ENCODE measurements around the gene GGT5.
A peak's percentile ranks its signal among the peaks of the same experiment; 100 is the strongest.
"Not testable (repeated sequence)": the region's sequence is repeated elsewhere in the genome, so short reads cannot be mapped to it uniquely, and the experiment has no call there.

Gene GGT5

DNA sequence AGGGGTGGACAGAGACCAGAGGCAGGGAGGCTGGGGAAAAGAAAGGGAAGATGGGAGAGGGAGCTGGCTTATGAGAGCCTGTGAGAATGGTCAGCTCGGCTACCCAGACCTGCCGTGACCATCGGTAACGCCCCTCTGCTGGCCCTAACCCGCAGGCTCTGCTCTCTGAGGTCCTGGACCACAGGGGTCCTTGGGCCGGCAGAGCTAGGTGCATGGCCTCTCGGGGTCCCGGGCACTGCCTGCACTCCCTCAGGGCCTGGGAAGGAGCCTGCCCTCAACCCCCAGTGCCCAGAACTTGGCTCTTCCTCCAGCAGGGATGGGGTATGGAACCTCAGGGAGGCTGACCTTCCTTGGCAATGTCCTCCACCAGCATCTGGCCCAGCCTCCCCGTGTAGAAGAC, 13.2 kb downstream of the GGT5 start:
- no peak for DNase-seq

DNA sequence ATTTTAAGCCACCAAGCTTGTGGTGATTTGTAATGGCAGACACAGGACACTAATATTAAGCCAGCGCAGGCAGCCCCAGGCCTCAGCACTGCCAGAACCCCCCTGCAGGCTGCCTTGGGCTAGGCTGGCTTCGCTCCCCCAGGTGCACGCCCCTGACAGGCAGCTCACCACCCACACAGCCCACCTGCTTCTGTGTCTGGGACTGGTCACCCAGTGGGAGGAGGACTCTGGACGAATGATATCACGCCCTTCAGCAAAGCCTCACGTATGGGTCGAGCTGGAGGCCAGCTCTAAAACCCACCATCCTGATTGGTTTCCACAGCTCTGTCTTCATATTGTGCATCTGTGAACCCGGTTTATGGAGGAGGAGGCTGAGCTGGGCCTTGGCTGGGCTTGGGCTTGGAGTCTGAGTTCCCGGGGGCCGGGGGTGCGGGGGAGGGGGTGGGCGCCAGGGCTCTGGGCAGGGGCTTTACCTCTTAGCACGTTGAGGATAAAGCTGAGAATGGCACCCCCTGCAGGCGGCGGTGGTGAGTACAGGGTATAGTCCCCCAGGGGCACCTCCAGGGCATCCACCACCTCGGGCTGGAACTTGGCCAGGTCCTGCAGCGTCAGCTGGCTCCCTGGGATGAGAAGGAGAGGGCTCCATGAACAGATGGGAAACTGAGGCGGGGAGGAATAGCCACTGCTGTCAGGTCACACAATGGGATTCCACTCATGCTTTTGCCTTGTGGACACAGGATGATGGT, 13.8 kb downstream of the GGT5 start:
- DNase-seq, result no peak

DNA sequence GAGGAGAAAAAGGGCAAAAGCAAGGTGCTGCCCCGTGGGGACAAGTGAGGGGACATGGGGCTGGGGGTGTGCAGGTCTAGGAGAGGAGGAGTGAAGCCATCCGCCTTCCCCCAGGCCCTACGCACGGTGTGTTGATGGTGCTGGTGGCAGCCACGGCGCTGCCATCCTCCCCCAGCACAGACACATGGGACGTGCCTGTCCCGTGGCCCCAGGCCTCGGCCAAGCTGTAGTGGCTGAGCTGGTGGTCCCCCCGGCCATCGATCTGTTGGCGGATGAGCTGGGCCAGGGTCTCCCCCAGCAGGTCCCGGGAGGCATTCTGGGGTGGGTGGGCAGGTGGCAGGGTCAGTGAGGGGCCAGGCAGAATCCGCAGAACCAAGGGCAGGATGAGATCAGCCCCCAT, 18.9 kb downstream of the GGT5 start:
- DNase-seq, result no peak

DNA sequence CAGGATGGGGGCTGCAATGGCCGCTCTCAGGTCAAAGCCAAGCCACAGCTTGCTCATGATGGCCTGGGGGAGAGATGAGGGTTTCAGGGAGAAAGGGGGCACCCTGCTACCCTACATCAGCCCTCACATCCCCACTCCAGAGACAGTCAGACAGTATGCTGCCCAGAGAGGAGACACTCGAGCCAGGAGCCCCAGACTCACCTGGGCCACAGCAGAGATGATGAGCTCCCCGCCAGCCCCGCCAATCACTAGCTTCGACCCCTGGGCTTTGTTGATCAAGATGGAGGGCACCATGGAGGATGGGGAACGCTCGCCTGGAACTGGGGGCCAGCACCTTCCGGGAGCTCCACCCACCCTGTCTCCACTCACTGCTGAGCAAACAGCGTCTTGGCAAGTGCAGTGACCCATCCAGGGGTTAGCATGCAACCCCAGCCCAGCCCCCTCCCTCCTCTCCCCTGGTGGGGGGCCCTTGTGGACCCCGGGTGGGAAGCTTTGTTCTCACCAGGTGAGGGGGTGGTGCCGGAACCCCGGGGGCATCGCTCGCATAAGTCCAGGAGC, 19.8 kb downstream of the GGT5 start:
- no peak for DNase-seq

DNA sequence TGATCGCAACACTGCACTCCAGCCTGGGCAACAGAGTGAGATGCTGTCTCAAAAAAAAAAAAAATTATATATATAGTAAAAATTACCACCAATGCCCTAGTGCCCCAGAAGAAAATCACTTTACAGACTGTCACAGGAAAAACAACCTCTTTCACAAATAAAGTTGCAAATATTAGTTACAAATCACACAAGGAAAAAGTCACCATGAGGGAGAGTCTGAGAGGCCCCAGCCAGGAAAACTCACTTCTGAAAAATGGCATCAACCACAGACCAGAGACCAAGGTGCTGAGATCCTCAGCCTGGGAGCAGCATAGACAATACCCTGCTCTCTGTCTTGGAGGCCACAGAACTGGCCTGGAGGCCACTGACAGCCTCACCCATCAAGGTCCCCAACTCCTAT, 20.4 kb downstream of the GGT5 start:
- no peak for DNase-seq

DNA sequence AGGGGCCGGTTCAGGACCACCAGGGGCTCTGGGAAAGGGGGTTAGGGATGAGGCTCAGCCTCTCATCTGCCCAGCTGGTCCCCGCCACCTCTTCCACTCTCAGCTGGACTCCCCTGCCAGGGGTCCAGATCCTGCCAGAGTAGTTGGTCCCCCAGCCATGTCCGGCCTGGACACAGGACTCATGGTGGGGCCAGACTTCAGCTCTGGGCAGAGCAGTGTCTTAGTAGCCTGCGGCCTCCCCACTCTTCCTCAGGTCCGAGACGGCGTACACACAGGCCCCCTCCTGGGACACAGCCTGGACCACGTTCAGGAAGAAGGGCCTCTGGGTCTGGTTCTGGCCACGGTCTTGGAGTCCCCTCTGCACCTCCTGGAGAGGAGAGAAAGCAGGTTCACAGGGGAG, 25.1 kb downstream of the GGT5 start:
- DNase-seq, result no peak

DNA sequence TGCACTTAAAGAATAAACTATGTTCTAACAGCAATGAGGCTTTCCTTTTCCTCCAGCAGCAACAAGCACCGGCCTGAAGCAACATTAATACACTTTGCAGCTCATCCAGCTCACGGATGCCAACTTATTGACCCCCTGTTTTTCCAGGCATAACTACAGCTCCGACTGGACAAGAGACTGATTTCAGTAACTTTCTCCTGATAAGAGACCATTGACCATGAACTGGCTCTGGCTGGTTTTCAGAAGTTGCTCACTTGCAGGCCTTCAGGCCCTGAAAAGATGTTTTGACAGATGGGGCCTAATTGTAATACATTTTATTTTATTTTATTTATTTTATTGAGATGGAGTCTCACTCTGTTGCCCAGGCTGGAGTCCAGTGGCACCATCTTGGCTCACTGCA, 27.5 kb downstream of the GGT5 start:
- DNase-seq, result no peak

DNA sequence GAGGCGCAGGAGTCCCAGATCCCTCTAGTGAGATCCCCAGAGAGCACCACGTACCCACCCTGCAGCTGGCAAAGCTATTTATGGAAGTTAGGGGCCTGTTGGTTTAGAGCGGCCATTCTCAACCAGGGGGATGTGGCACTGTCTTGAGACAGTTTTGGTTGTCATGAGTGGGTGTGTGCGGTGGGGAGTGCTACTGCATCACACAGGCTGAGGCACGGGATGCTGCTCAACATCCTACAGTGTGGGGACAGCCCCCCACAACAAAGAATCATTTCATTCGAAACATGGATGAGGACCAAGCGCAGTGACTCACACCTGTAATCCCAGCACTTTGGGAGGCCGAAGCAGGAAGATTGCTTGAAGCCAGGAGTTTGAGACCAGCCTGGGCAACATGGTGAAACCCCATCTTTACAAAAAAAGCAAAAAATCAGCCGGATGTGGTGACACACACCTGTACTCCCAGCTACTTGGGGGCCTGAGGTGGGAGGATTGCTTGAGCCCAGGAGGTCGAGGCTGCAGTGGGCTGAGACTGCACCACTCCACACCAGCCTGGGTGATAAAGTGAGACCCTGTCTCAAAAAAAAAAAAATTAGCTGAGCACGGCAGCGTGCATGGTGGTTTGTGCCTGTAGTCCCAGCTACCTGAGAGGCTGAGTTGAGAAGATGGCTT, 28.2 kb downstream of the GGT5 start:
- no peak for DNase-seq

DNA sequence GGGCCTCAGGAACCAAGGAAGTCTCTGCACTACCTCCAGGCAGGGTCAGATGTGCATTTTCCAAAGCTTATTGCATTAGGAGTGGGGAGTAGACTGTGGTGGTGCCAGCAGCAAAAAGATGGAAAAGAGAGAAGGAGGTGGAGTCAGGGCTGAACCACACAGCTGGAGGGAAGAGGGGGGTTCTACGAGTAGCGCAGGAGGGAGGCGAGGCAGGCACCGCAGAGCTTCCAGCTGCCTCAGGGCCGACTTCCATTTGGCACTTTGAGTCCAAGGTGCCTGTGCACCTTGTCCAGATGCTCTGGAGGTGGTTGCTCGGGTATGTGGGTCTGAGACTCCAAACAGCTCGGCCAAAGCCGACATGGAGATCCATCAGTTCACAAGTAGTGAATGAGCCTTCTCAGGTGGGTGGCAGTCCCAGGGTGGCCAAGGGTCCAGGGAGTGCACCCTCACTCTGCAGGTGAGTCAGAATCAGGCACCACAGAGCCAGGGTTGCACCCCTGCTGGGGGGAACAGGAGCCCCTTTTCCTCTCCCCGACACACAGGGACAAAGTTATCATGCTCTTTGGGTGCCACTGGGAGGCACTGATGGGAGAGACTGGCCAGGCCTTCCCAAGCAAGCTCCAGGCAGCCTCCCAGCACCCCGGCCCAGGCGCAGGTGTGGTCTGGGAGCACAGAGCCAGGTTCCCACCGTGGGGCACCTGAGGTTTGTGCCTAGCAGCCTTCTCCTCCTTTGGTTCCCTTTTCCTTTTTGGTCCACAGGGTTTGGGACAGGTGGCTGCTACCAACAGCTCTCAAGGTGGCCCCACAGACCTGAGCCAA, 30.2 kb downstream of the GGT5 start:
- DNase-seq, result no peak

DNA sequence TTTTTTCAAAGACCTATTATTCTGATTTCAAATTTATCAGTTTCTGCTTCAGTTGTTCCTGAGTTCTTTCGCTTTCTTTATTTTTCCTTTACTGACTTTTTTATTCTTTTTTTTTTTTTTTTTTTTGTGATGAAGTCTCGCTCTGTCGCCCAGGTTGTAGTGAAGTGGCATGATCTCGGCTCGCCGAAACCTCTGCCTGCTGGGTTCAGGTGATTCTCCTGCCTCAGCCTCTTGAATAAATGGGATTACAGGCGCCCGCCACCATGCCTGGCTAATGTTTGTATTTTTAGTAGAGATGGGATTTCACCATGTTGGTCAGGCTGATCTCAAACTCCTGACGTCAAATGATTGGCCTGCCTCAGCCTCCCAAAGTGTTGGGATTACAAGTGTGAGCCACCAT, 31.8 kb downstream of the GGT5 start:
- DNase-seq, result not testable (repeated sequence)

DNA sequence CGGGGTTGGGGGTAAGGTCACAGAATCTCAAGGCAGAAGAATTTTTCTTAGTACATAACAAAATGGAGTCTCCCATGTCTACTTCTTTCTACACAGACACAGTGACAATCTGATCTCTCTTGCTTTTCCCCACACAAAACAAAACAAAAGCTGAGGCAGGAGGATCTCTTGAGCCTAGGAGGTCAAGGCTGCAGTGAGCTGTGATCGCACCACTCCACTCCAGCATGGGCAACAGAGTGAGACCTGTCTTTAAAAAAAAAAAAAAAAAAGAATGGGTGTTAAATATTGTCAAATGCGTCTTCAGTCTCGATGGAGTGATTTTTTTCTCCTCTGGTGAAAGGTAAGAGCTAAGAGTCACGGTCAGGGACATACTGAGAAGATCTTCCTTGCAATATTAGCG, 33.2 kb downstream of the GGT5 start:
- DNase-seq, result not testable (repeated sequence)

DNA sequence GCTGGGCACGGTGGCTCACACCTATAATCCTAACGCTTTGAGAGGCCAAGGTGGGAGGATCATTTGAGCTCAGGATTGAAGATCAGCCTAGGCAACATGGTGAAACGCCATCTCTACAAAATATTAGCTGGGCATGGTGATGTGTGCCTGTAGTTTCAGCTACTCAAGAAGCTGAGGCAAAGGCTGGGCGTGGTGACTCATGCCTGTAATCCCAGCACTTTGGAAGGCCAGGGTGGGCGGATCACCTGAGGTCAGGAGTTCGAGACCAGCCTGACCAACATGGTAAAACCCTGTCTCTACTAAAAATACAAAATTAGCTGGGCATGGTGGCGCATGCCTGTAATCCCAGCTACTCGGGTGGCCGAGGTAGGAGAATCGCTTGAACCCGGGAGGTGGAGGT, 34.5 kb downstream of the GGT5 start:
- not testable (repeated sequence) for DNase-seq

DNA sequence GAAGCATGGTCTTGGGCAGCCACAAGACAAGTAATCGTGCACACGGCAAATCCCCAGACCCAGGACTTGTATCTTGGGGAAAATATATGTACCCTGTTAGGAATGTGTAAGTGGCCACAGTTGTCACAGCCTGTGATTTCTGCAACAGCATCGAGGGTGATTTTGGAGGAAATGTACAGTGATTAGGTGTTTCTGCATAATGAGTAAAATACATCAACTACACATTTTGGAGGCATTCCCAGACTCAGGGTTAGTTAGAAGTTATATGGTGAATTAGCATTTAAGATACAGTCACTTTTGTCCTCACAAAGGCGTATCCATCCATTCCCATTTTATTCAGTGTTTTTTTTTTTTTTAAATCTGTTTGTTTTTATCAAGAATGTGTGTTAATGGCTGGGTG, 35.2 kb downstream of the GGT5 start:
- no peak for DNase-seq

DNA sequence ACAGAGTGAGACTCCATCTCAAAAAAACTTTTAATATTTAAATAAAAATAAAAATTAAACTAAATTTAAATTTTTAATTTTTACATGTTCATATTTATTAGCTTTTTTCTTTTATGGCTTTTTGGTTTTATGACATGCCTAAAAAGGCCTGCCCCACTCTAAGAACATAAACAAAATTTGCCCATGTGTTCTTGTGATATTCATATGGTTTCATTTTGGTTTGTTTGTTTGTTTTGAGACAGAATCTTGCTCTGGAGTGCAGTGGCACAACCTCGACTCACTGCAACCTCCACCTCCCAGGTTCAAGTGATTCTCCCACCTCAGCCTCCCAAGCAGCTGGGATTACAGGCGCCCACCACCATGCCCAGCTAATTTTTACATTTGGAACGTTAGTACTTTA, 35.9 kb downstream of the GGT5 start:
- no peak for DNase-seq

DNA sequence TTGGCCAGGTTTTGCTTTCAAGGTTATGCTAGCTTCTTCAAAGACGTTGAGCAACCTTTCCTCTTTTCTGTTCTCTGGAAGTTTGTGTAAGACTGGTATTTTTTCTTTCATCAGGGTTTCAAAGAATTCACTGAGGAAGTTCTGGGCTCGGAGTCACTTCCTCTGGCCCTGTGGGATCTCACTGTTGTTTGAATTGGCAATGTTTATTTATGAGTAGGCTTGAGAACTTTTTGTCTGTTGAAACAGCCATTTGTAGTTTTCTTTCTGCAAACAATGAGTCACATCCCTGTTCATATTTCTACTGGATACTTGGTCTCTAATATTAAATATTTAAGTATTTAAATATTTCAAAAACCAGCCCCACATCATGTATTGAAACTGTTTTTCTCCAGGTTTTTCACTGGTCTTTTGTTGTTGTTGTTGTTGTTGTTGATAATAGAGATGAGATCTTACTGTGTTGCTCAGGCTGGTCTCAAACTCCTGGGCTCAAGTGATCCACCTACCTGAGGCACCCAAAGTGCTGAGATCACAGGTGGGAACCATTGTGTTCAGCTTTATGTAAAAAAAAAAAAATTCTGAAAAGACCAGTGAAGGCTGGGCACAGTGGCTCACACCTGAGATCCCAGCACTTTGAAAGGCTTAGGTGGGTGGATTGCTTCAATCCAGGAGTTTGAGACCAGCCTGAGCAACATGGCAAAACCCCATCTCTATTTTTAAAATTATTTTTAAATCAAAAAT, 36.7 kb downstream of the GGT5 start:
- peak; percentile 12 for DNase-seq

DNA sequence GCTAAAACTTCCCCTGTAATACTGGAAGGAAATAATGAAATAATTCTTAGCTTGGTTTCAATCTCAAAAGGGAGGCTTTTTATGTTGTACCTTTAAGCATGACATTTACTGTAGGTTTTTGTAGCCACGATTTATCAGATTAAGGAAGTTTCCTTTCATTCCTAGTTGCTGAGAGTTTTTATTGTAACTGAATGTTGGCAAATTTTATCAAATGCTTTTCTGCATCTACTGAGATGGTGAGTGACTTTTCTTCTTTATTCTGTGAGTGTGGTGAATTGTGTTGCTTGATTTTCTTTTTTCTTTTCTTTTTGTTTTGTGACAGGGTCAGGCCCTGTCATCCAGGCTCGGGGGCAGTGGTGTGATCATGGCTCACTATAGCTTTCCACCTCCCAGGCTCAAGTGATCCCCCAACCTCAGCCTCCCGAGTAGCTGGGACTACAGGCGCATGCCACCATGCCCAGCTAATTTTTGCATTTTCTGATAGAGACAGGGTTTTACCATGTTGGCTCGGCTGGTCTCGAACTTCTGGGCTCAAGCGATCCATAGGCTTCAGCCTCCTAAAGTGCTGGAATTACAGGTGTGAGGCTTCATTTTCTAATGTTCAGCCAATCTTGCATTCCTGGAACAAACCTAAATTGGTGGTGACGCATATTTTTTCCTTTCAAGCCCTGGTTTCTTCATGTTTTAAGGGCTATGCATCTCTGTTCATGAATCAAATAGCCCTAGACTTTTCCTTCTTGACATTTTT, 37.4 kb downstream of the GGT5 start:
- no peak for DNase-seq

DNA sequence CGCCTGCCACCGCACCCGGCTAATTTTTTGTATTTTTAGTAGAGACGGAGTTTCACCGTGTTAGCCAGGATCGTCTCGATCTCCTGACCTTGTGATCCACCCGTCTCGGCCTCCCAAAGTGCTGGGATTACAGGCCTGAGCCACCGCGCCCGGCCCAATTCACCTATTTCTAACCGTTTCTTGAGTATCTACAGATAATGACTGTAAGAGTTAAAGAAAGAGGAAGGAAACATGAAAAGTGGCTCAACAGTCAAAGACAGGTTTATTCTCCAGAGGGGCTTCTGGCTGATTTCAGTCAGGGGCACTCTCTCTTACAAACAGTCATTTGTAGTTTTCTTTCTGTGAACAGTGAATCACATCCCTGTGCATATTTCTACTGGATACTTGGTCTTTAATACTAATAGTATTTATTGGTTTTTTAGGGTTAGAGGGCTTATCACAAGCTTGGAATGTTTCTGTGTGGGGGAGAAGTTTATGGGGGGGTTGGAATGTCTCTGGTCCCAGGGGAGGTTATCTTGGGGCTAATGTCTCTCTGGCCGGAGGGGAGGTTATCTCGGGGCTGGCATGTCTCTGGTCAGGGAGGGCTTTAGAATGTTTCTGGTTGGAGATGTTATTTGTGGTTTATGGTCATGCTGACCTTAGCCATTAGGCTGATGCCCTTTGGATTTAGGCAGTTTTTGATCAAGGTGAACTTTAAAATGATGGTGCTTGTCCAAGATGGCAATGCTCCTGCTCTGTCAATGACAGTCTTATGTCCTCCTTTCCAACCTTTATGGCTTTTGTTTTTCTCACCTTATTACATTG, 38.2 kb downstream of the GGT5 start:
- not testable (repeated sequence) for DNase-seq

DNA sequence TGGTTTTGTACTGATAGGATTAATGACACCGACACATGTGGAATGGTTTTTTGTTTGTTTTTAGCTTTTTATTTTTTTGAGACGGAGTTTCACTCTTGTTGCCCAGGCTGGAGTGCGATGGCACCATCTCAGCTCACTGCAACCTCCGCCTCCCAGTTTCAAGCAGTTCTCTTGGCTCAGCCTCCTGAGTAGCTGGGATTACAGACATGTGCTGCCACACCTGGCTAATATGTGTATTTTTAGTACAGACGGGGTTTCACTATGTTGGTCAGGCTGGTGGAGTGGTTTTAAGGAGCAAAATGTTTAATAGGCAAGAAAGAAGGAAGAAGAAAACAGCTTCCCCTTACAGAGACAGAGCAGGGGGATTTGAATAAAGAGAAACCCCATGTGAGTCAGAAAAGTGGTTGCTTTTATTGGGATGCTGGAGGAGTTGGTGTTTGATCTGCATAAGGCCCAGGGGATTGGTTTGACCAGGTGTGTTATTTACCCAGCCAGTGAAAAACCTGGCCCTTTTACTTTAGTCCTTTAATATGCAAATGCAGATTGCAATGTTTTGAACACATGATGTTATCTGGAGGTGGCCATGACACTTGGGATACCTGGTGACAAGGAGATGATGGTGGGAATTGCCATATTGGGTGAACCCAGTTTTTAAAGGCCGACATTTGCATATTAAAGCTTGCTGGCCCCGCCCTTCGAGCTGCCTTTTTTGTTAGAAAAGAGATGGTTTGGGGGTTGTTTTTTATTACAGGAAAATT, 39.3 kb downstream of the GGT5 start:
- no peak for DNase-seq

DNA sequence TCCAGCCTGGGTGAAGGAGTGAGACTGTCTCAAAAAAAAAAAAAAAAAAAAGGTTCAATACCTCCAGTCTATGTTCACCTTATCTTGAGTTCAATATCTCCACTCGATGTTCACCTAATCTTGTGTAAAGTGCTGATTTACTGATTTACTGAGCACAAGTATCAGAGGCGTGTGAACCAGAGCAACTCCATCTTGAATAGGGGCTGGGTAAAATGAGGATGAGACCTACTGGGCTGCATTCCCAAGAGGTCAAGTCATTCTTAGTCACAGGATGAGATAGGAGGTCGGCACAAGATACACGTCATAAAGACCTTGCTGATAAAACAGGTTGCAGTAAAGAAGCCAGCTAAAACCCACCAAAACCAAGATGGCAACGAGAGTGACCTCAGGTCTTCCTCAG, 41.0 kb downstream of the GGT5 start:
- not testable (repeated sequence) for DNase-seq

All from NCI-H510A treated with DMSO at 0.1 percent for 48 hours (cell line).